Dermis microvascular lymphatic vessel endothelial cell (primary cell): ENCODE results near the gene NDUFAF2. TPM values are rescaled to one million over a fixed set of nuclear protein-coding genes. Genes with fewer than 3 reads are reported as not detected.

ENCODE experiments used
- DNase-seq, 2 donors: peaks; one replicate each; pipeline versions ENCODE4 v3.0.0 to v3.0.0-alpha.2; 2010; ENCODE audit warnings: low read depth in 2 of 2
- total RNA-seq: library from RNA; depleted of rRNA; stranded (reverse); fragments of >200 nt; gene quantifications from 2 replicates; pipeline ENCODE4 v1.2.1, GENCODE V29; 2014

The NDUFAF2 gene
- total RNA-seq, 1 donor from 2014 or later, result 16.6 TPM

- DNase-seq, result no peak
Measured at GRCh38 chr5:61119066-61119465, 174.1 kb downstream of the NDUFAF2 start.

- DNase-seq, result no peak
Measured at GRCh38 chr5:61120534-61120933, 175.5 kb downstream of the NDUFAF2 start.

- DNase-seq, result no peak
Measured at GRCh38 chr5:61123145-61123544, 178.1 kb downstream of the NDUFAF2 start.

- DNase-seq, result no peak
Measured at GRCh38 chr5:61130289-61130688, 185.3 kb downstream of the NDUFAF2 start.

- no peak for DNase-seq
Measured at GRCh38 chr5:61132559-61132958, 187.6 kb downstream of the NDUFAF2 start.

GRCh38 chr5:61137835-61138234 is 192.8 kb downstream of the NDUFAF2 start:
- DNase-seq, result no peak

GRCh38 chr5:61139094-61139873 is 194.3 kb downstream of the NDUFAF2 start:
- peak in 1 of 2 donors; percentile 17 for DNase-seq

GRCh38 chr5:61139931-61140330 is 194.9 kb downstream of the NDUFAF2 start:
- no peak for DNase-seq

GRCh38 chr5:61141801-61142200 is 196.8 kb downstream of the NDUFAF2 start:
- no peak for DNase-seq

- DNase-seq, result no peak
Measured at GRCh38 chr5:61142391-61142790, 197.4 kb downstream of the NDUFAF2 start.

- DNase-seq, result no peak
Measured at GRCh38 chr5:61142811-61143210, 197.8 kb downstream of the NDUFAF2 start.

- no peak for DNase-seq
Measured at GRCh38 chr5:61148515-61148914, 203.5 kb downstream of the NDUFAF2 start.

- DNase-seq, result no peak
Measured at GRCh38 chr5:61151893-61152292, 206.9 kb downstream of the NDUFAF2 start.

- DNase-seq, result no peak
Measured at GRCh38 chr5:61159070-61159469, 214.1 kb downstream of the NDUFAF2 start.

GRCh38 chr5:61159836-61160235 is 214.8 kb downstream of the NDUFAF2 start:
- DNase-seq, result no peak

- no peak for DNase-seq
Measured at GRCh38 chr5:61160497-61160896, 215.5 kb downstream of the NDUFAF2 start.

GRCh38 chr5:61162010-61162831 is 217.2 kb downstream of the NDUFAF2 start, which contains the start of gene SMIM15:
TSS of gene SMIM15 (minus strand) at chr5:61162468. CDS start at chr5:61160171, 2,297 bp downstream.
- DNase-seq, result peak; percentile 72 to 87

GRCh38 chr5:61162832-61163567 is 218.0 kb downstream of the NDUFAF2 start:
- peak in 1 of 2 donors; percentile 15 for DNase-seq

- no peak for DNase-seq
Measured at GRCh38 chr5:61163905-61164304, 218.9 kb downstream of the NDUFAF2 start.

- DNase-seq, result peak; percentile 32 to 68
Measured at GRCh38 chr5:61167382-61167781, 222.4 kb downstream of the NDUFAF2 start.

- DNase-seq, result no peak
Measured at GRCh38 chr5:61168951-61169350, 223.9 kb downstream of the NDUFAF2 start.

- DNase-seq, result no peak
Measured at GRCh38 chr5:61171479-61171878, 226.5 kb downstream of the NDUFAF2 start.
